NCI-H2107 treated with DMSO at 0.1 percent for 48 hours (cell line): ENCODE results near the gene KRTAP20-1.

Experiments used
- DNase-seq: peaks from one replicate; lab custom pipeline; 2025; ENCODE audit not compliant: unreplicated experiment; lab: John Stamatoyannopoulos, UW

Gene KRTAP20-1

GRCh38 chr21:30616125-30616524 is at the start of gene KRTAP20-1:
Gene KRTAP20-1 (plus strand): TSS chr21:30616425. CDS start chr21:30616455, 30 bp downstream.
- DNase-seq, result no peak

- DNase-seq, result no peak
Measured at GRCh38 chr21:30567617-30568016, 48.6 kb upstream of the KRTAP20-1 start.

GRCh38 chr21:30577766-30578165 is 38.5 kb upstream of the KRTAP20-1 start:
- DNase-seq, result no peak

GRCh38 chr21:30579346-30579745 is 36.9 kb upstream of the KRTAP20-1 start:
- no peak for DNase-seq

GRCh38 chr21:30580132-30580531 is 36.1 kb upstream of the KRTAP20-1 start:
- no peak for DNase-seq

GRCh38 chr21:30582870-30583269 is 33.4 kb upstream of the KRTAP20-1 start:
- DNase-seq, result no peak

- DNase-seq, result no peak
Measured at GRCh38 chr21:30590297-30590696, 25.9 kb upstream of the KRTAP20-1 start, which contains the start of gene KRTAP22-2. Gene KRTAP22-2 (minus strand): TSS chr21:30590397.

GRCh38 chr21:30592140-30592539 is 24.1 kb upstream of the KRTAP20-1 start, which contains the start of gene KRTAP6-3:
Gene KRTAP6-3 (plus strand): TSS chr21:30592440. CDS start chr21:30592446, 6 bp downstream.
- no peak for DNase-seq

- no peak for DNase-seq
Measured at GRCh38 chr21:30598802-30599201, 17.4 kb upstream of the KRTAP20-1 start, which contains the start of gene KRTAP6-2. Gene KRTAP6-2 (minus strand): TSS chr21:30598902. CDS start chr21:30598874, 28 bp downstream.

- DNase-seq, result no peak
Measured at GRCh38 chr21:30600787-30601186, 15.4 kb upstream of the KRTAP20-1 start, which contains the start of gene KRTAP22-1. Gene KRTAP22-1 (plus strand): TSS chr21:30601087.

- DNase-seq, result no peak
Measured at GRCh38 chr21:30605968-30606367, 10.3 kb upstream of the KRTAP20-1 start.

GRCh38 chr21:30612132-30612531 is 4.1 kb upstream of the KRTAP20-1 start:
- DNase-seq, result no peak

- no peak for DNase-seq
Measured at GRCh38 chr21:30613836-30614235, 2.4 kb upstream of the KRTAP20-1 start, which contains the start of gene KRTAP6-1. Gene KRTAP6-1 (minus strand): TSS chr21:30613930. CDS start chr21:30613904, 26 bp downstream.

- DNase-seq, result no peak
Measured at GRCh38 chr21:30615199-30615598, 1.0 kb upstream of the KRTAP20-1 start.

- no peak for DNase-seq
Measured at GRCh38 chr21:30620080-30620479, 3.9 kb downstream of the KRTAP20-1 start.

- no peak for DNase-seq
Measured at GRCh38 chr21:30620522-30620921, 4.3 kb downstream of the KRTAP20-1 start, which contains the start of gene KRTAP20-4. Gene KRTAP20-4 (plus strand): TSS chr21:30620627.

GRCh38 chr21:30623362-30623761 is 7.1 kb downstream of the KRTAP20-1 start:
- no peak for DNase-seq

- no peak for DNase-seq
Measured at GRCh38 chr21:30625449-30626165, 9.4 kb downstream of the KRTAP20-1 start.

GRCh38 chr21:30628109-30628508 is 11.9 kb downstream of the KRTAP20-1 start:
- DNase-seq, result no peak

GRCh38 chr21:30629200-30629599 is 13.0 kb downstream of the KRTAP20-1 start:
- no peak for DNase-seq

GRCh38 chr21:30634906-30635305 is 18.7 kb downstream of the KRTAP20-1 start, which contains the start of gene KRTAP20-2:
Gene KRTAP20-2 (plus strand): TSS chr21:30635206. CDS start chr21:30635264, 58 bp downstream.
- no peak for DNase-seq

GRCh38 chr21:30638686-30639085 is 22.5 kb downstream of the KRTAP20-1 start:
- no peak for DNase-seq
